Heart right ventricle (tissue), 16 donors: ENCODE data around the gene KDM1B. TPM values are rescaled to one million over a fixed set of nuclear protein-coding genes. Genes with fewer than 3 reads are reported as not detected.

Experiments
- ATAC-seq, 8 donors: fragments of 200-7000 bp; cut with Tn5 transposase; one replicate each; pipeline ENCODE4 v1.9.1; 2020; ENCODE audit warnings: mild to moderate bottlenecking in 8 of 8, moderate library complexity in 8 of 8, moderate number of reproducible peaks in 1 of 8
- DNase-seq, 2 donors: peaks; one replicate each; pipeline ENCODE4 v3.0.0-alpha.2; 2020
- H3K27ac ChIP-seq, 10 donors: fragments of 200-600 bp; sonication (generic) in 2 of 10; one replicate each; pipeline versions ENCODE4 v1.5.0 to v1.8.0; 2020 to 2022; ENCODE audit warnings: mild to moderate bottlenecking in 3 of 10
- H3K27me3 ChIP-seq, 7 donors: fragments of 200-600 bp; one replicate each; pipeline ENCODE4 v1.8.0; 2021 to 2022; ENCODE audit warnings: mild to moderate bottlenecking in 2 of 7
- H3K36me3 ChIP-seq, 9 donors: fragments of 200-600 bp; sonication (generic) in 1 of 9; one replicate each; pipeline versions ENCODE4 v1.5.0 to v1.8.0; 2020 to 2022; ENCODE audit warnings: mild to moderate bottlenecking in 2 of 9
- H3K4me1 ChIP-seq, 9 donors: fragments of 200-600 bp; sonication (generic) in 1 of 9; one replicate each; pipeline versions ENCODE4 v1.5.0 to v1.8.0; 2020 to 2022; ENCODE audit warnings: mild to moderate bottlenecking in 4 of 9
- H3K4me3 ChIP-seq, 10 donors: fragments of 200-600 bp; sonication (generic) in 2 of 10; one replicate each; pipeline versions ENCODE4 v1.5.0 to v1.8.0; 2020 to 2022; ENCODE audit warnings: mild to moderate bottlenecking in 7 of 10, moderate library complexity in 2 of 10
- H3K9me3 ChIP-seq, 11 donors: fragments of 200-600 bp in 10 of 11; sonication (generic) in 2 of 11; one replicate each; pipeline versions ENCODE4 v1.5.0 to v1.8.0; 2013 to 2022; ENCODE audit warnings: mild to moderate bottlenecking in 2 of 11, control low read depth in 1 of 11, moderate library complexity in 1 of 11
- WGBS, 2 donors: extraction: QIAGEN DNeasy Blood & Tissue Kit; methylation state at CpG; one replicate each; pipeline ENCODE4 v1.1.7; 2013; ENCODE audit warnings: inconsistent platforms in 1 of 2; 5-methylcytosine and 5-hydroxymethylcytosine counted together
- intact Hi-C, 10 donors: fragments of 100-400 bp; cut with DNase I; formaldehyde crosslinking; loops; one replicate each; pipeline versions ENCODE4 v1.11.1 to v1.14.2; 2022
- polyA plus RNA-seq, 2 donors: library from polyadenylated mRNA; stranded (reverse); fragments of 200-250 nt; gene quantifications; one replicate each; pipeline ENCODE4 v1.2.3, GENCODE V29; 2013
- total RNA-seq, 10 donors: library from RNA; stranded (reverse); fragmentation: NEBNext Ultra II Directional in 3 of 10; extraction: Animal tissue kit (Norgen Biotek cat#: 25700) in 3 of 10; gene quantifications; one replicate each; pipeline versions ENCODE4 v1.2.1 to v1.2.4, GENCODE V29; 2021 to 2023
- TF ChIP-seq, protein P1 (sequence below), 9 donors: fragments of 200-600 bp; sonication (generic) in 2 of 9; IDR thresholded peaks; one replicate each; pipeline versions ENCODE4 v1.5.0 to v1.8.0; 2021 to 2022; ENCODE audit warnings: antibody characterized with exemption in 9 of 9, mild to moderate bottlenecking in 5 of 9, moderate library complexity in 1 of 9
- donor health status: Arrhythmogenic right ventricular cardiomyopathy.
- donor health status: ischemic (EF 13 %, LVEDD 7.1; RV severe dilation, severe dysfunction).
- donor health status: healthy with polysubstance abuse.
- donor health status: DM: no; HTN: yes; CAD: no.
- donor health status: DM: no; HTN: no; CAD: no.
- donor health status: ischemic (EF 25% LVEDD 6.9; RV normal size, moderate dysfunction).
- donor health status: ischemic (EF 25% LVEDD 5.7; RV mildly dilated, moderate dysfunction).
- donor health status: healthy.
- donor health status: DM: yes; HTN: yes; CAD: no.
- donor health status: Ischemic cardiomyopathy.
- donor health status: ischemic (EF 35%, LVEDD 5.7; RV mildly dilated, moderate dysfunction).
- donor health status: nonischemic (EF 11% LVEDD 7.7; RV severe dilation, severe dysfunction).
- donor health status: DM: yes; HTN: yes; CAD: no.
- donor health status: PGD.
- donor health status: ischemic (EF 29% LVEDD 5.4; RV normal size, mild dysfunction).
- donor health status: nonischemic (EF 23%, LVEDD 6.1; RV moderate dilation, normal function).

Gene KDM1B
- total and polyA plus RNA-seq, 12 donors, result 2.3 to 22.5 (median 15.2) TPM

DNA sequence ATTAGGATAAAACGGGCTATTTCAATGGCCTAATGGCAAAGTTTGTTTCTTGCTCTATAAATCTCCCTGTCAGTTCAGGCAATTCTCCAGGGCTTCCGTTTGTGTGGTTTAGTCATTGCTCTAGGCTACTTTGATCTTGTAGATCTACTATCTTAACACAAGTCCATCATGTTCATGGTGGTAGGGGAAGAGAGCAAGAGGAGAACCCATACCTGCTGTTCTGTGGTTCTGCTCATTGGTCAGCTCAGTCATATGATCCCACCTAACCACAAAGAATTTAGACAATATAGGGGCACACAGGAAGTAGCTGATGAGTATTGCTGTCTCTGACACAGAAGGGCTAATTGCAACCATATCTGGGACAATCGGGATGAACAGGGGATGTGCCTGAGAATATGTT, 114.0 kb downstream of the KDM1B start:
- H3K4me1 ChIP-seq, result peaks cover 0 to 6% (median 0%) of the 10 kb centered on the region in 9 donors
- TF ChIP-seq, protein P1, sequence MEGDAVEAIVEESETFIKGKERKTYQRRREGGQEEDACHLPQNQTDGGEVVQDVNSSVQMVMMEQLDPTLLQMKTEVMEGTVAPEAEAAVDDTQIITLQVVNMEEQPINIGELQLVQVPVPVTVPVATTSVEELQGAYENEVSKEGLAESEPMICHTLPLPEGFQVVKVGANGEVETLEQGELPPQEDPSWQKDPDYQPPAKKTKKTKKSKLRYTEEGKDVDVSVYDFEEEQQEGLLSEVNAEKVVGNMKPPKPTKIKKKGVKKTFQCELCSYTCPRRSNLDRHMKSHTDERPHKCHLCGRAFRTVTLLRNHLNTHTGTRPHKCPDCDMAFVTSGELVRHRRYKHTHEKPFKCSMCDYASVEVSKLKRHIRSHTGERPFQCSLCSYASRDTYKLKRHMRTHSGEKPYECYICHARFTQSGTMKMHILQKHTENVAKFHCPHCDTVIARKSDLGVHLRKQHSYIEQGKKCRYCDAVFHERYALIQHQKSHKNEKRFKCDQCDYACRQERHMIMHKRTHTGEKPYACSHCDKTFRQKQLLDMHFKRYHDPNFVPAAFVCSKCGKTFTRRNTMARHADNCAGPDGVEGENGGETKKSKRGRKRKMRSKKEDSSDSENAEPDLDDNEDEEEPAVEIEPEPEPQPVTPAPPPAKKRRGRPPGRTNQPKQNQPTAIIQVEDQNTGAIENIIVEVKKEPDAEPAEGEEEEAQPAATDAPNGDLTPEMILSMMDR (IDR thresholded peaks at IDR 0.05), result no peak
- DNase-seq (no peak), ATAC-seq (no peak)
- peaks cover 0 to under 1% (median 0%) of the 10 kb centered on the region in 7 donors for H3K27me3 ChIP-seq
- no peak overlapping the region for H3K4me3 ChIP-seq
- no peaks in the 10 kb centered on the region for H3K9me3 ChIP-seq
- H3K36me3 ChIP-seq, result no peaks in the 10 kb centered on the region
- H3K27ac ChIP-seq, result no peak overlapping the region
- WGBS, 2 donors, result 71 to 79% methylated on average over 3 of the region's 3 CpGs
- intact Hi-C loops, result loop anchor here in 4 of 10 donors (5.0 to 10.0 kb wide), 3 partner anchors 114 to 284 kb away; partner anchors contain the start of genes KDM1B (in 3 of the 4), TPMT (in 3 of the 4) and KIF13A (in 1 of the 4)

DNA sequence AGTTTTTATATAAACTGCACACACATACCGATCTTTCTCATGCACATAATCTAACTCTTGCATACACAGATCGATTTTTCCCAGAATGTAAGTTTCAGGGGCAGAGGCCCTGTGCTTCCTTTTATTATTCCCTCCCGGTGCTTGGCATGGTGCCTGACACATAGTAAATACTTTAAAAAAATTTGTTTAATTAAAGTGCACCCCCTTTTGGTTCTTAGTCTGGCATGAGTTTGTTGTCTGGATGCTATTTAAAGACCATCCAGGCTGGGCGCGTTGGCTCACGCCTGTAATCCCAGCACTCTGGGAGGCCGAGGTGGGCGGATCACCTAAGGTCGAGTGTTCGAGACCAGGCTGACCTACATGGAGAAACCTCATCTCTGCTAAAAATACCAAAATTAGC, 114.5 kb downstream of the KDM1B start:
- intact Hi-C loops, result loop anchor here in 4 of 10 donors (5.0 to 10.0 kb wide), 3 partner anchors 115 to 285 kb away; partner anchors contain the start of genes KDM1B (in 3 of the 4), TPMT (in 3 of the 4) and KIF13A (in 1 of the 4)
- ATAC-seq, result no peak
- WGBS, 2 donors, result 68 to 71% methylated on average over 10 of the region's 10 CpGs

DNA sequence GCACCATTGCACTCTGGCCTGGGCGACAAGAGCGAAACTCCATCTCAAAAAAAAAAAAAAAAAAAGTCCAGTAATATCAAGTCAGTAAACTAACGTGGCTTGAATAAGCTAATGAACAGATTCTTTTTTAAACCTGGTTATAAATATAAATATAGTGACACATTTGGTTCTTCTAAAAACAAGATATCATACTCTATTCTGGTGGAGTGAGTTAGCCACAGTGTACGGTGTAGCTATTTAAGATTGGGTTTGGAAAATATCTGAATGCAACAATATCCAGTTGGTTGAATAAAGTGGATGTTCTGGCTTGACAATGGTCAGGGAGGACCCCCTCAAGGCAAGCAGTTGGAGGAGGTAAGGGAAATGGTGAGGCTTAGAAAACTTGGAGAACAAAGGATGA, 115.0 kb downstream of the KDM1B start:
- Histone ChIP-seq H3K4me3 (no peak overlapping the region), H3K27me3 (peaks cover 0 to 9% (median 2%) of the 10 kb centered on the region in 7 donors), H3K9me3 (no peaks in the 10 kb centered on the region), H3K4me1 (peaks cover 0 to 2% (median 0%) of the 10 kb centered on the region in 9 donors), H3K36me3 (no peaks in the 10 kb centered on the region), H3K27ac (no peak overlapping the region)
- TF ChIP-seq, protein P1 (IDR thresholded peaks at IDR 0.05), result no peak
- DNase-seq (no peak), ATAC-seq (no peak)
- WGBS, 2 donors, result 88 to 94% methylated on average over 4 of the region's 4 CpGs
- intact Hi-C loops, result no loop called here

More for the DNA sequence above, 114.5 kb downstream of the KDM1B start:
- H3K27me3 ChIP-seq, result peaks cover 0 to 4% (median 0%) of the 10 kb centered on the region in 7 donors
- no peak overlapping the region for H3K27ac ChIP-seq
- H3K4me3 ChIP-seq, result no peak overlapping the region
- H3K9me3 ChIP-seq, result no peaks in the 10 kb centered on the region
- peaks cover 0 to 6% (median 0%) of the 10 kb centered on the region in 9 donors for H3K4me1 ChIP-seq
- DNase-seq, result no peak
- no peaks in the 10 kb centered on the region for H3K36me3 ChIP-seq
- TF ChIP-seq, protein P1 (IDR thresholded peaks at IDR 0.05), result no peak

Other genes with a start within 250 kb of the KDM1B start
- gene KIF13A, start 167.8 kb upstream of the KDM1B start, total RNA-seq, result 100 to 1,000 TPM in 6 of 10 donors, 10 to 100 TPM in 4; 48.0 to 198 (median 118) TPM
- 10 to 100 TPM; 16.7 to 17.2 TPM for gene KIF13A, start 167.8 kb upstream of the KDM1B start, polyA plus RNA-seq
- 1 to 10 TPM in 8 of 10 donors, under 1 TPM in 2; 0.92 to 2.5 (median 1.6) TPM for gene NHLRC1, start 32.7 kb upstream of the KDM1B start, total RNA-seq
- gene NHLRC1, start 32.7 kb upstream of the KDM1B start, polyA plus RNA-seq, result 1 to 10 TPM in 1 of 2 donors, under 1 TPM in 1; 0.73 to 1.2 TPM
- 10 to 100 TPM; 10.6 to 15.6 (median 13.0) TPM for gene TPMT, start 345 bp upstream of the KDM1B start, total RNA-seq
- 10 to 100 TPM; 10.2 to 16.0 TPM for gene TPMT, start 345 bp upstream of the KDM1B start, polyA plus RNA-seq
- 10 to 100 TPM; 38.6 to 78.3 (median 55.6) TPM for gene DEK, start 109.1 kb downstream of the KDM1B start, total RNA-seq
- 10 to 100 TPM; 23.0 to 27.0 TPM for gene DEK, start 109.1 kb downstream of the KDM1B start, polyA plus RNA-seq
- 10 to 100 TPM in 5 of 10 donors, 1 to 10 TPM in 5; 4.6 to 25.5 (median 12.1) TPM for gene RNF144B, start 231.9 kb downstream of the KDM1B start, total RNA-seq
- 1 to 10 TPM; 6.1 to 8.3 TPM for gene RNF144B, start 231.9 kb downstream of the KDM1B start, polyA plus RNA-seq